Suprapubic skin (tissue), 4 donors: ENCODE measurements around the gene ACTL9.

Experiments
- CTCF ChIP-seq, 2 donors: fragments of 200-600 bp in 1 of 2; fragments of 450-650 bp in 1 of 2; sonication (generic) in 1 of 2; IDR thresholded peaks; one replicate each; pipeline ENCODE4 v1.5.1; 2016 to 2019; ENCODE audit warnings: antibody characterized with exemption in 2 of 2, mild to moderate bottlenecking in 1 of 2, moderate library complexity in 1 of 2
- EP300 ChIP-seq: sonication (generic); formaldehyde crosslinking; IDR thresholded peaks from one replicate; pipeline ENCODE4 v1.6.1; 2017; ENCODE audit warnings: antibody characterized with exemption
- POLR2A ChIP-seq, 2 donors: fragments of 450-650 bp; IDR thresholded peaks; one replicate each; pipeline ENCODE4 v1.6.1; 2017; ENCODE audit warnings: antibody characterized with exemption in 2 of 2, mild to moderate bottlenecking in 2 of 2, moderate library complexity in 2 of 2
- POLR2AphosphoS5 ChIP-seq, 3 donors: sonication (generic); formaldehyde crosslinking; IDR thresholded peaks; one replicate each; pipeline ENCODE4 v1.6.1; 2017; ENCODE audit warnings: antibody characterized with exemption in 3 of 3

GRCh38 chr19:8724276-8724675, 25.7 kb upstream of the ACTL9 start:
- TF ChIP-seq POLR2A (IDR thresholded peaks at IDR 0.05), result no peak
- no peak for TF ChIP-seq CTCF (IDR thresholded peaks at IDR 0.05)
- no peak for TF ChIP-seq EP300
- no peak for TF ChIP-seq POLR2AphosphoS5 (IDR thresholded peaks at IDR 0.05)
